Cardiac septum (tissue), 1 donor: ENCODE results near the gene ZC3H12C. TPM values are rescaled to one million over a fixed set of nuclear protein-coding genes. Genes with fewer than 3 reads are reported as not detected.
"Not testable (repeated sequence)": the region's sequence is repeated elsewhere in the genome, so short reads cannot be mapped to it uniquely, and the experiment has no call there.

Source experiments
- DNase-seq: peaks from one replicate; pipeline ENCODE4 v3.0.0-alpha.2; 2020; ENCODE audit warnings: low spot score
- intact Hi-C: fragments of 100-400 bp; cut with DNase I; formaldehyde crosslinking; loops from one replicate; pipeline ENCODE4 v1.14.0; 2022
- total RNA-seq: library from RNA; stranded (reverse); fragmentation: NEBNext Ultra II Directional; extraction: Animal tissue kit (Norgen Biotek cat#: 25700); gene quantifications from one replicate; pipeline ENCODE4 v1.2.1, GENCODE V29; 2021
- donor health status: DM: no; HTN: no; CAD: no.

ZC3H12C gene
- total RNA-seq, 1 donor from 2014 or later = 20.0 TPM

- intact Hi-C loops = loop anchor here (10.0 kb wide), 1 partner anchor 208 kb away; no protein-coding TSS in a partner anchor
- DNase-seq = no peak
Measured at GRCh38 chr11:110172468-110173065, 79.4 kb downstream of the ZC3H12C start.

GRCh38 chr11:110173811-110174644, 80.8 kb downstream of the ZC3H12C start:
- peak; percentile 82 for DNase-seq
- intact Hi-C loops = loop anchor here (10.0 kb wide), 1 partner anchor 209 kb away; no protein-coding TSS in a partner anchor

- intact Hi-C loops = loop anchor here (10.0 kb wide), 1 partner anchor 210 kb away; no protein-coding TSS in a partner anchor
- no peak for DNase-seq
Measured at GRCh38 chr11:110174645-110175310, 81.6 kb downstream of the ZC3H12C start.

GRCh38 chr11:110176366-110177085, 83.3 kb downstream of the ZC3H12C start:
- no peak for DNase-seq
- intact Hi-C loops = loop anchor here (10.0 kb wide), 1 partner anchor 212 kb away; no protein-coding TSS in a partner anchor

GRCh38 chr11:110177086-110177456, 83.9 kb downstream of the ZC3H12C start:
- DNase-seq = no peak
- intact Hi-C loops = loop anchor here (10.0 kb wide), 1 partner anchor 212 kb away; no protein-coding TSS in a partner anchor

GRCh38 chr11:110179064-110179463, 85.9 kb downstream of the ZC3H12C start:
- no peak for DNase-seq

GRCh38 chr11:110182886-110183285, 89.7 kb downstream of the ZC3H12C start:
- intact Hi-C loops = no loop called here
- DNase-seq = no peak

More at GRCh38 chr11:110179064-110179463, 85.9 kb downstream of the ZC3H12C start:
- intact Hi-C loops = loop anchor here (10.0 kb wide), 1 partner anchor 214 kb away; no protein-coding TSS in a partner anchor

GRCh38 chr11:110184456-110184855, 91.3 kb downstream of the ZC3H12C start:
- intact Hi-C loops = no loop called here
- no peak for DNase-seq

GRCh38 chr11:110185121-110185591, 92.0 kb downstream of the ZC3H12C start:
- intact Hi-C loops = no loop called here
- no peak for DNase-seq

GRCh38 chr11:110185599-110185998, 92.4 kb downstream of the ZC3H12C start:
- no peak for DNase-seq
- intact Hi-C loops = no loop called here

- intact Hi-C loops = no loop called here
- DNase-seq = no peak
Measured at GRCh38 chr11:110186456-110186855, 93.3 kb downstream of the ZC3H12C start.

GRCh38 chr11:110186867-110187266, 93.7 kb downstream of the ZC3H12C start:
- intact Hi-C loops = no loop called here
- no peak for DNase-seq

GRCh38 chr11:110187731-110188130, 94.5 kb downstream of the ZC3H12C start:
- no peak for DNase-seq
- intact Hi-C loops = no loop called here

GRCh38 chr11:110190885-110191284, 97.7 kb downstream of the ZC3H12C start:
- DNase-seq = no peak
- intact Hi-C loops = no loop called here

GRCh38 chr11:110192604-110193282, 99.6 kb downstream of the ZC3H12C start:
- DNase-seq, intact Hi-C loops: not testable (repeated sequence)

GRCh38 chr11:110194211-110194766, 101.1 kb downstream of the ZC3H12C start:
- DNase-seq, intact Hi-C loops: not testable (repeated sequence)

GRCh38 chr11:110196241-110196754, 103.1 kb downstream of the ZC3H12C start:
- intact Hi-C loops = no loop called here

GRCh38 chr11:110196884-110197420, 103.8 kb downstream of the ZC3H12C start:
- no peak for DNase-seq
- intact Hi-C loops = no loop called here

More at GRCh38 chr11:110196241-110196754, 103.1 kb downstream of the ZC3H12C start:
- DNase-seq = no peak
